Retinal pigment epithelial cell (primary cell): Measurements from ENCODE around the gene TTYH2.

ENCODE experiments used
- DNase-seq: peaks from one replicate; pipeline ENCODE4 v3.0.0-alpha.2; 2010; ENCODE audit warnings: low read depth
- H3K4me3 ChIP-seq: 2 replicates; pipeline ENCODE4 v1.5.1; 2011; ENCODE audit warnings: mild to moderate bottlenecking, low read length, control low read depth, moderate library complexity
- CTCF ChIP-seq: conservative IDR thresholded peaks from 2 replicates; pipeline ENCODE4 v1.5.1; 2011; ENCODE audit warnings: low read depth, low read length, control low read depth, inconsistent platforms

TTYH2 gene

GRCh38 chr17:74271901-74272561 lies 58.7 kb downstream of the TTYH2 start:
- TF ChIP-seq CTCF = no peak
- DNase-seq = no peak

DNA sequence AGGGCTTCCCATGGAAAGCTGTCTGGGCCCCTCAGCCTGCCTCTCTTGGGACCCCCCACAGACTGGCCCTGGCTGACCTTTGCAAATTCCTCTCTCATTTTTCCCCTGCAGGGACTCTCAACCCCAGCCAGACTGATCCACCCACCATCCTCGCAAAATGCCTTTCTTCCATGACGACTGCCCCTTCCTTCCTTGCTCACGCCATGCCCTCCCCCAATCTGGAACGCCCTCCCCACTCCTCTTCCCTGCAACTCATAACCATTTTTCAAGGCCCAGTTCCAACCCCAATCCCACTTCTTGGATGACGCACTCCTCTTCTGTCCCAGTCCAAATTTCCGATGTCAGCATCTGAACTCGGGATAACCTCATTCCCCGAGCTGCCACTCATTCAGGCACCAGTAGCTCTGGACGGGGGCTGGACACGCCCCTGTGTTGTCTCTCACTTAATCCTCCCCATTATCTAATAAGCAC lies 59.4 kb downstream of the TTYH2 start:
- TF ChIP-seq CTCF = no peak
- DNase-seq = no peak
- no peak overlapping the region for H3K4me3 ChIP-seq

More at GRCh38 chr17:74271901-74272561, 58.7 kb downstream of the TTYH2 start:
- no peak overlapping the region for H3K4me3 ChIP-seq

DNA sequence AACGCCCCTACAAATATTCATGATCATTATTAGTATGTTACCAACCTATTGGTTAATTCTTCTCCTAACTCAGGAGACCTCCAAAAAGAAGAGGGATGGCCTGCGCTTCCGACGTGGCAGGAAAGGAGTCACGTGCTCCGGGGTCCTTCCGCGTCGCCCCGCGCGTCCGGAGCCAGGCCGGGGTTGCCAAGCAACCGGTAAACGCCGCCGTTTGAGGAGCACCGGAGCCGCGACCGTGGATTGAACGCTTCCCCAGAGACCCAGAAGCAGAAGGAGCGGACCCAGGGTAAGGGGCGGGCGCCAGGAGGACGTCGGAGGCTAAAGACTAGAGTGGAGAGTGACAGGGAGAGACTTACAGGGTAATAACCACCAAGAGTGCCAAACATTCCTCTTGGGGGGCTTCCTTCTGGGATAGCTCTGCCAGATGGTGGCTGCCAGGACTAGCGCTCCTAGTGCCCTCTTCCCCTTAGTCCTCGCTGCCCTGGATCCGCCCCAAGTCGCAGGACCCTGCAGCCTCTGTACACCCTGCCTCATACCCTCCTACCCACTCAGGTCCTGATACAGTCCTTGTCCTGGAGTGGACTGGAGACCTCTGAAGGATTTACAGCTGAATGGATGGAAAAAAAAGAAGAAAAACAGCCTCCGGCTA lies 60.8 kb downstream of the TTYH2 start, which contains the start of gene DNAI2:
Gene DNAI2, plus strand, starts transcription at position 175 of the 649 bp plus-strand sequence. CDS start 7,584 bp downstream, outside the sequence.
- DNase-seq = no peak
- no peak within 1 kb of the TSS for H3K4me3 ChIP-seq
- no peak for TF ChIP-seq CTCF

- H3K4me3 ChIP-seq = no peak overlapping the region
- no peak for TF ChIP-seq CTCF
- no peak for DNase-seq
Observed at GRCh38 chr17:74274709-74275340, 61.5 kb downstream of the TTYH2 start.

DNA sequence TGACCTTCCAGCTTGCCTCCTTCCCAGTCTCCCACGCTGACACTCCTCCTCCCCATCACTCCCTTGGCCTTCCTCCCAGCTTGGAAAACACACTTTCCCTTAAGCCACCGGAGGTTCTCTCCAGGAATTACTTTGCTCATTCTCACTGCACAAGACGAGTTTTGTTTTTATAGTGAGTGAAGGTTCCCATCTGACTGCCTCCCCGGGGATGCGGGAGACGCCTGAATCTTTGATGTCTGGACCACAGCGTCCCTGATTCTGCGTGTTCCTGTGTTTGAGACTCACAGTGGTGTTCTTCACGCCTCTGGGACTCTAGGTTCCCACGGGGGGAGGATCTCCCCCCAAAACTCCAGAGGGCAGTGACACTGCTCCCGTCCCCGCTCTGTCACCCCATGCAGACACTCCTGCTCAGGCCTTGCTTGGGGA lies 62.7 kb downstream of the TTYH2 start:
- no peak for TF ChIP-seq CTCF
- no peak for DNase-seq
- no peak overlapping the region for H3K4me3 ChIP-seq

GRCh38 chr17:74276541-74277009 lies 63.2 kb downstream of the TTYH2 start:
- DNase-seq = no peak
- no peak for TF ChIP-seq CTCF
- H3K4me3 ChIP-seq = no peak overlapping the region
